HG02981 (cell line): ENCODE measurements around the gene MOAP1.
"Not testable (repeated sequence)": the region's sequence is repeated elsewhere in the genome, so short reads cannot be mapped to it uniquely, and the experiment has no call there.

Experiments
- ATAC-seq: cut with Tn5 transposase; IDR thresholded peaks from one replicate; pipeline ENCODE4 v1.9.1; 2021; ENCODE audit warnings: mild to moderate bottlenecking, moderate library complexity; ENCODE audit not compliant: unreplicated experiment

The MOAP1 gene

GRCh38 chr14:93150227-93151208, 34.2 kb downstream of the MOAP1 start:
- ATAC-seq, result no peak

GRCh38 chr14:93148979-93149378, 35.7 kb downstream of the MOAP1 start:
- ATAC-seq, result no peak

- ATAC-seq, result no peak
Measured at GRCh38 chr14:93146119-93146518, 38.6 kb downstream of the MOAP1 start.

GRCh38 chr14:93142854-93143652, 41.6 kb downstream of the MOAP1 start:
- ATAC-seq, result no peak

- ATAC-seq, result no peak
Measured at GRCh38 chr14:93137864-93138263, 46.8 kb downstream of the MOAP1 start.

GRCh38 chr14:93136508-93136907, 48.2 kb downstream of the MOAP1 start:
- not testable (repeated sequence) for ATAC-seq

- ATAC-seq, result no peak
Measured at GRCh38 chr14:93136009-93136408, 48.7 kb downstream of the MOAP1 start.

- ATAC-seq, result no peak
Measured at GRCh38 chr14:93135399-93135798, 49.3 kb downstream of the MOAP1 start.

GRCh38 chr14:93133464-93133863, 51.2 kb downstream of the MOAP1 start:
- ATAC-seq, result no peak

- ATAC-seq, result no peak
Measured at GRCh38 chr14:93132472-93133065, 52.1 kb downstream of the MOAP1 start.
